Measurements from ENCODE around the gene YRDC. TPM values are rescaled to one million over a fixed set of nuclear protein-coding genes. Genes with fewer than 3 reads are reported as not detected.

The YRDC gene
- total RNA-seq, 1 donor from 2014 or later, result 9.1 TPM

- H3K4me1 ChIP-seq, result peaks cover 3% of the 10 kb centered on the region
- peaks cover 8% of the 10 kb centered on the region for H3K27me3 ChIP-seq
- no peak overlapping the region for H3K4me3 ChIP-seq
- DNase-seq (ENCODE audit: extremely low spot score in 2 of 2), result peak in 1 of 2 donors; percentile 87
- no peak overlapping the region for H3K27ac ChIP-seq
- intact Hi-C loops (cut with DNase I), result no loop called here
- no peaks in the 10 kb centered on the region for H3K9me3 ChIP-seq
- H3K36me3 ChIP-seq, result no peaks in the 10 kb centered on the region
- TF ChIP-seq POLR2AphosphoS5 (IDR thresholded peaks at IDR 0.05; ENCODE audit: insufficient read depth in 1 of 2, low read depth in 1 of 2) (no peak), POLR2A (IDR thresholded peaks at IDR 0.05) (no peak), CTCF (IDR thresholded peaks at IDR 0.05) (no peak)
These were observed 46.5 kb downstream of the YRDC start for GRCh38 chr1:37761416-37762095.

- no peak for TF ChIP-seq POLR2AphosphoS5 (IDR thresholded peaks at IDR 0.05; ENCODE audit: insufficient read depth in 1 of 2, low read depth in 1 of 2)
- DNase-seq (ENCODE audit: extremely low spot score in 2 of 2), result no peak
These were observed 48.6 kb downstream of the YRDC start for GRCh38 chr1:37759451-37759850.

GRCh38 chr1:37755951-37756560, 52.0 kb downstream of the YRDC start:
- Histone ChIP-seq H3K9me3 (no peaks in the 10 kb centered on the region), H3K27ac (no peak overlapping the region), H3K36me3 (no peaks in the 10 kb centered on the region), H3K4me3 (no peak overlapping the region), H3K27me3 (peaks cover 5% of the 10 kb centered on the region), H3K4me1 (no peaks in the 10 kb centered on the region)
- TF ChIP-seq POLR2A (IDR thresholded peaks at IDR 0.05), result no peak
- TF ChIP-seq POLR2AphosphoS5 (IDR thresholded peaks at IDR 0.05; ENCODE audit: insufficient read depth in 1 of 2, low read depth in 1 of 2), result no peak
- no peak for TF ChIP-seq CTCF (IDR thresholded peaks at IDR 0.05)
- intact Hi-C loops (cut with DNase I), result no loop called here
- DNase-seq (ENCODE audit: extremely low spot score in 2 of 2), result no peak

More at GRCh38 chr1:37759451-37759850, 48.6 kb downstream of the YRDC start:
- H3K4me1 ChIP-seq, result no peaks in the 10 kb centered on the region
- no peaks in the 10 kb centered on the region for H3K9me3 ChIP-seq
- intact Hi-C loops (cut with DNase I), result no loop called here
- H3K27me3 ChIP-seq, result peaks cover under 1% of the 10 kb centered on the region
- no peak overlapping the region for H3K27ac ChIP-seq
- no peaks in the 10 kb centered on the region for H3K36me3 ChIP-seq
- no peak overlapping the region for H3K4me3 ChIP-seq

GRCh38 chr1:37755290-37755689, 52.7 kb downstream of the YRDC start:
- DNase-seq (ENCODE audit: extremely low spot score in 2 of 2), result no peak
- TF ChIP-seq POLR2AphosphoS5 (IDR thresholded peaks at IDR 0.05; ENCODE audit: insufficient read depth in 1 of 2, low read depth in 1 of 2) (no peak), CTCF (IDR thresholded peaks at IDR 0.05) (no peak), POLR2A (IDR thresholded peaks at IDR 0.05) (no peak)
- Histone ChIP-seq H3K9me3 (no peaks in the 10 kb centered on the region), H3K27ac (no peak overlapping the region), H3K36me3 (no peaks in the 10 kb centered on the region), H3K4me3 (no peak overlapping the region), H3K27me3 (peaks cover 5% of the 10 kb centered on the region), H3K4me1 (no peaks in the 10 kb centered on the region)
- intact Hi-C loops (cut with DNase I), result no loop called here

- intact Hi-C loops (cut with DNase I), result no loop called here
- H3K27me3 ChIP-seq, result peaks cover 5% of the 10 kb centered on the region
- no peak overlapping the region for H3K4me3 ChIP-seq
These were observed 54.3 kb downstream of the YRDC start for GRCh38 chr1:37753473-37754321.

More at GRCh38 chr1:37753473-37754321, 54.3 kb downstream of the YRDC start:
- H3K36me3 ChIP-seq, result no peaks in the 10 kb centered on the region
- H3K27ac ChIP-seq, result no peak overlapping the region
- TF ChIP-seq POLR2A (IDR thresholded peaks at IDR 0.05) (no peak), CTCF (IDR thresholded peaks at IDR 0.05) (no peak), POLR2AphosphoS5 (IDR thresholded peaks at IDR 0.05; ENCODE audit: insufficient read depth in 1 of 2, low read depth in 1 of 2) (no peak)
- no peaks in the 10 kb centered on the region for H3K4me1 ChIP-seq
- H3K9me3 ChIP-seq, result no peaks in the 10 kb centered on the region
- no peak for DNase-seq (ENCODE audit: extremely low spot score in 2 of 2)
